ENCODE measurements around the gene SLCO1A2. TPM values are rescaled to one million over a fixed set of nuclear protein-coding genes. Genes with fewer than 3 reads are reported as not detected.

SLCO1A2 gene
- total and polyA plus RNA-seq, 2 of the 8 experiments (the other 6 are each of a cell fraction or from before 2014, with no cell fraction given), result 2.9 to 5.1 TPM

DNA sequence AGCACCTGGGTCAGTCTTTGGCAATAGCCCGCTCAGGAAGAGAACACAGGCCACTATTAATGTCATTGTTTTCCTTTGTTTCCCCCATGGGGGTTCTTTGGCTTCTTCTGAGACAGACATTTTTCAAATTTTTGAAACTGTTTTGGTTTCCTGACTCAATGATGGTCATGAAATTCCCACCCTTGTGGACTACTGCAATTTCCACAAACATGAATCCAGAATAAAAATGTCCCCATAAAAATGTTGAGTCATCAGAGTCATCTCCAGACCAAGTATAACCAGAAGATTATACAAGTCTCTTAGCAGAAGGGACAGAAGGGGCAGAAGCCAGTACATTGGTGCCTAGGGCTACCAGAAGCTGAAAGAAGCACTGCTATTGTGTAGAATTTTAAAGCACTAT is 29.1 kb downstream of the SLCO1A2 start:
- H2BK12ac ChIP-seq (ENCODE audit: low read depth, low read length), result no peak overlapping the region
- no peaks in the 10 kb centered on the region for H3K27me3 ChIP-seq (replicated peaks in 1 of 4; ENCODE audit: control insufficient read depth in 3 of 4, extremely low read depth in 1 of 4, insufficient read depth in 3 of 4, low read length in 3 of 4)
- ChIA-PET POLR2A (ENCODE audit: partially characterized antibody) (no interaction called here), CTCF (ENCODE audit: partially characterized antibody) (interaction anchor here (1.0 to 5.1 kb wide), 3 partner anchors 7 to 132 kb away, joined by 3 to 27 read pairs (median 5); no protein-coding TSS in a partner anchor)
- H3K4me1 ChIP-seq (replicated peaks in 1 of 4; ENCODE audit: control insufficient read depth in 3 of 4, insufficient read depth in 4 of 4, low read length in 3 of 4), result no peaks in the 10 kb centered on the region
- no peak for FAIRE-seq
- no peak overlapping the region for H2AFZ ChIP-seq (ENCODE audit: low read length)
- no peak overlapping the region for H3K18ac ChIP-seq (ENCODE audit: extremely low read depth, low read length)
- no peaks in the 10 kb centered on the region for H3K23me2 ChIP-seq (ENCODE audit: low read depth, low read length)
- no peak overlapping the region for H3K9ac ChIP-seq (replicated peaks in 1 of 4; ENCODE audit: extremely low read depth in 1 of 4, low read depth in 3 of 4, low read length in 3 of 4)
- no peak overlapping the region for H3K4me3 ChIP-seq (ENCODE audit: extremely low read depth in 1 of 4, insufficient read depth in 2 of 4, low read depth in 3 of 4, low read length in 4 of 4)
- H3K36me3 ChIP-seq (ENCODE audit: control insufficient read depth in 2 of 4, insufficient read depth in 4 of 4, low read length in 3 of 4), result no peaks in the 10 kb centered on the region
- H3K56ac ChIP-seq (replicated peaks; ENCODE audit: insufficient read length, low read depth, low read length), result no peak overlapping the region
- H3K79me1 ChIP-seq (ENCODE audit: low read depth, low read length), result no peaks in the 10 kb centered on the region
- 58% methylated on average over 1 of the region's 1 CpG; no CpG with 5 or more reads in 1 of the 2 experiments for WGBS, 2 experiments (ENCODE audit: extremely low coverage in 1 of 2, insufficient coverage in 1 of 2, insufficient read length in 1 of 2, insufficient replicate concordance in 2 of 2, low coverage in 1 of 2, low lambda C conversion rate in 2 of 2, missing lambda C conversion rate in 1 of 2)
- H3K27ac ChIP-seq (ENCODE audit: low read depth, low read length), result no peak overlapping the region
- no peak overlapping the region for H2BK5ac ChIP-seq (ENCODE audit: low read depth, low read length)
- no peaks in the 10 kb centered on the region for H3K79me2 ChIP-seq (ENCODE audit: control insufficient read depth in 1 of 2, insufficient read depth in 2 of 2, low read length in 2 of 2)
- H3K23ac ChIP-seq (ENCODE audit: insufficient read length), result no peak overlapping the region
- no peak for DNase-seq (ENCODE audit: low read depth in 1 of 2, low spot score in 2 of 2)
- H4K91ac ChIP-seq (replicated peaks; ENCODE audit: insufficient read length, low read length), result no peak overlapping the region
- no peak overlapping the region for H2AK5ac ChIP-seq (ENCODE audit: low read depth, low read length)
- H3K9me3 ChIP-seq (ENCODE audit: insufficient read depth in 2 of 2, low read depth in 1 of 2, low read length in 1 of 2), result no peaks in the 10 kb centered on the region
- no peaks in the 10 kb centered on the region for H4K20me1 ChIP-seq (replicated peaks in 1 of 2; ENCODE audit: control insufficient read depth in 1 of 2, insufficient read depth in 2 of 2, low read length in 2 of 2)
- no peak overlapping the region for H3K14ac ChIP-seq (ENCODE audit: insufficient read length)
- no peak overlapping the region for H4K5ac ChIP-seq (ENCODE audit: insufficient read length, low read depth, low read length)
- H4K8ac ChIP-seq (ENCODE audit: extremely low read depth, insufficient read depth, low read length), result no peak overlapping the region
- no peak overlapping the region for H2BK15ac ChIP-seq (ENCODE audit: low read length)
- H2BK20ac ChIP-seq (ENCODE audit: low read length), result no peak overlapping the region
- no peak overlapping the region for H3K4ac ChIP-seq (replicated peaks; ENCODE audit: insufficient read length, low read depth, low read length)
- H3K4me2 ChIP-seq (ENCODE audit: insufficient read depth in 1 of 2, low read depth in 2 of 2, low read length in 2 of 2), result no peak overlapping the region
- H2BK120ac ChIP-seq (replicated peaks; ENCODE audit: low read depth, low read length), result no peak overlapping the region

All from H1 (cell line).